Forelimb muscle (tissue), 1 donor: ENCODE results near the gene SULT4A1. TPM values are rescaled to one million over a fixed set of nuclear protein-coding genes. Genes with fewer than 3 reads are reported as not detected.
"Not testable (repeated sequence)": the region's sequence is repeated elsewhere in the genome, so short reads cannot be mapped to it uniquely, and the experiment has no call there.

Source experiments
- DNase-seq: peaks from one replicate; pipeline ENCODE4 v3.0.0-alpha.2; 2013; ENCODE audit warnings: low read depth
- polyA plus RNA-seq: library from polyadenylated mRNA; unstranded; fragments of 120-200 nt; gene quantifications from one replicate; pipeline ENCODE4 v1.2.1, GENCODE V29; 2013; ENCODE audit not compliant: insufficient read length

The SULT4A1 gene
- 2.5 TPM for polyA plus RNA-seq

GRCh38 chr22:43862074-43862881 is at the start of gene SULT4A1:
SULT4A1 (minus strand) TSS chr22:43862513; CDS start chr22:43862382, 131 bp downstream.
- DNase-seq: no peak

- DNase-seq: no peak
These were observed 49.0 kb upstream of the SULT4A1 start for GRCh38 chr22:43911351-43911750.

GRCh38 chr22:43910178-43910695 is 47.9 kb upstream of the SULT4A1 start:
- DNase-seq: no peak

DNA sequence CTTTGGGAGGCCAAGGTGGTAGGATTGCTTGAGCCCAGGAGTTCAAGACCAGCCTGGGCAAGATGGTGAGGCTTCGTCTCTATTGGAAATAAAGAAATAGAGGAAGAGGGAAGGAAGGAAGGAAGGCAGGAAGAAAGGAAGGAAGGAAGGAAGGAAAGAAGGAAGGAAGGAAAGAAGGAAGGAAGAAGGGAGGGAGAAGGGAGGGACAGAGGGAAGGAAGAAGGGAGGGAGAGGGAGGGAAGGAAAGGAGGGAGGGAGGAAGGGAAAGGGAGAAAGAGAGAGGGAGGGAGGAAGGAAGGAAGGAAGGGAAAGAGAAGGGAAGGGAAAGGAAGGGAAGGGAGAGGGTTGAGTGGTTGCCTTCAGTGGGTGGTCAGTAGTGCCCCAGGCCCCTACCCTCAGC is 47.4 kb upstream of the SULT4A1 start:
- no peak for DNase-seq

GRCh38 chr22:43905681-43906080 is 43.4 kb upstream of the SULT4A1 start:
- DNase-seq: no peak

- not testable (repeated sequence) for DNase-seq
These were observed 42.1 kb upstream of the SULT4A1 start for GRCh38 chr22:43904412-43904811.

DNA sequence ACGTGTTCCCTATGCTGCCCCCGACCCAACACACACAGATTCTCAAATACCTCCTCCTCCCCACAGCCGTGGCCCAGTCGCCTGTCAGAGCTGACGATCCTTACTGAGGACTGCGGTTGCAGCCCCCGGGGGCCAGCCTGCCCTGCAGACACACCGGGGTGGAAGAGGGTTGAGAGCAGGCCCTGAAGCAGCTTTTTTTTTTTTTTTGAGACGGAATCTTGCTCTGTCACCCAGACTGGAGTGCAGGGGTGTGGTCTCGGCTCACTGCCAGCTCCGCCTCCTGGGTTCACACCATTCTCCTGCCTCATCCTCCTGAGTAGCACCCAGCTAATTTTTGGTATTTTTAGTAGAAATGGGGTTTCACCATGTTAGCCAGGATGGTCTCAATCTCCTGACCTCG is 40.7 kb upstream of the SULT4A1 start:
- not testable (repeated sequence) for DNase-seq

- DNase-seq: no peak
These were observed 39.8 kb upstream of the SULT4A1 start for GRCh38 chr22:43901976-43902643.

DNA sequence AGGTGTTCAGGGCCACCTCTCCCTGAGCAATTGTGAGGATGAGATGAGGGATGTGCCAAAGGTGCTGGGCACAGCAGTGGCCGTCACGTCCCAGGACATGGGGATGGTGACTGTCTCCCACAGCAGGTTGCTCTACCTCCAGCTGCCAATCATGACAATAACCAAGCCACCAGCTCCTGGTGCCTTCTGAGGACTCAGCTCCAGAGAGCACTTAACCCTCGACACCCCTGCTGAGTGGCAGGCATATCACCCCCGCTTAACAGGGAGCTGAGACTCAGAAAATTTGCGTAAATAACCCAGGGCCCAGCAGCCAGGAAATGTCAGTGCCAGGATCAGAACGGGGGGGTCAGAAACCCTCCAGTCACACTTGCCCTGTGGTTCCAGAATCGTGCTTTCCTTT is 37.9 kb upstream of the SULT4A1 start:
- no peak for DNase-seq

DNA sequence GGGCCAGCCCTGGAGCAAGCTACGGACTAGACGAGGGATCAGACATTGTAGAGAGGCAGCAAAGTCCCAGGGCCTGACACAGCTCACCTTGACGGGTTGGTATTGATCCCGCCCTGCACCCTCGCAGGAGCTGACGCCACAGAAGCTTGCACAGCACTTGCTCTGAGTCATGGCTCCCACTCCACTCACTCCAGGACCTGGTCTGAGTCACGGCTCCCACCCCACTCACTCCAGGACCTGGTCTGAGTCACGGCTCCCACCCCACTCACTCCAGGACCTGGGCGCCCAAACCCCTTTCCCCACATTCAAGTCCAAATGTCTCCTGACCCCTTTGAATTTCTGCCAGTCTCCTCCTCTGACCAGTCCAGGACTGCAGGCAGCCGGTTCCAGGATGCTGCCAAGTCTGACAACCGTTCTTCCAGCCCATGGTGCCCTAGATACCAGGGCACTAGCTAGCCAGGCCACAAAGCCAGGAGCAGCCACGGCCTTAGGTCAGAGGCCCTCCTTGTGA is 35.5 kb upstream of the SULT4A1 start:
- DNase-seq: no peak

DNA sequence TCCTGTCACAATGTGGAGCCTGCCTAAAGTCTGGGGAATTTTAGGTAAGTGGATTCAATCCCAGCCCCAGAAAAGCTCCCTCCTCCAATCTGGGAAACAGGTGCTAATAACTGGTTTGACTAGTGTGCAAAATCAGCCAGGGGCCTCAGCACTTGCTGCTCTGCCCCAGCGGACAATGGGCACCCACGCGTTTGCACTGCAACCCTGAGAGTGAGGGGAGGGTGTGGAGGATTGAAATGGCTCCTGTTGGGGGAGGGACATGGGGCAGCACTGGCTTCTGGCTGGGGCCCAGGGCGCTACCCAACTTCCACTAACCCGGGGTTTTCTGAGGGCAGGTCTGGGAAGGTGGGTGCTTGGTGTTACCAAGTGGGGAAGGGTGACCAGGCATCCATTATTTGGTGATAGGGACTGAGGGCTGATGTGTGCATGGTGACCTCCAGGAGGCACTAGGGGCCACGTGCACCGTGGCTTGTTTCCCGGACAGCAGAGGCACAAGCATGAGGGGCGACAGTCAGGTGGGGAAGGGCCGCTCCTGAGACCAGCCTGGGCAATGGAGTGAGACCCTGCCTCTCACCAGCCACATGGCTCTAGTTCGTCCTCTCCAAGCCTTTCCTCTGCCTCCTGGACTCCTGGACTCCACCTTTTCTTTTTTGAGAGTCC is 33.8 kb upstream of the SULT4A1 start:
- DNase-seq: no peak

DNA sequence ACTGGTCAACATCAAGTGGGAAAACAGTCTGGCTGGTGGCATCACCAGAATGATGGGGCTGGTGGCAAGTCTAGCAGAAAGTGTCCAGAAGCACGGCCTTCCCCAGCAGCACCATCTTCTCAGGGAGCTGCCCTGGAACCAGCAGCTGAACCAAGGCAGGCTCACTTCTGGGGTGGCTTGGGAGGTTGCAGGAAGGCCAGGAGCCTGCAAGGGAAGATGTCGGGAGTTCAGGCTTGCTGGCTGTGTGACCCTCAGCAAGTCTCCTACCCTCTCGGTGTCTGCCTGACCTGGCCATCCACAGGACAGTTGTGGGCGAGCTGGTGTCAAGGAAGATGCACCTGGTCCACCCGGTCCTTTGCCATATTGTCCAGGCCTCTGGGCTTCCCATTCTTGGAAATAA is 31.8 kb upstream of the SULT4A1 start:
- no peak for DNase-seq

GRCh38 chr22:43893266-43893665 is 31.0 kb upstream of the SULT4A1 start:
- no peak for DNase-seq

DNA sequence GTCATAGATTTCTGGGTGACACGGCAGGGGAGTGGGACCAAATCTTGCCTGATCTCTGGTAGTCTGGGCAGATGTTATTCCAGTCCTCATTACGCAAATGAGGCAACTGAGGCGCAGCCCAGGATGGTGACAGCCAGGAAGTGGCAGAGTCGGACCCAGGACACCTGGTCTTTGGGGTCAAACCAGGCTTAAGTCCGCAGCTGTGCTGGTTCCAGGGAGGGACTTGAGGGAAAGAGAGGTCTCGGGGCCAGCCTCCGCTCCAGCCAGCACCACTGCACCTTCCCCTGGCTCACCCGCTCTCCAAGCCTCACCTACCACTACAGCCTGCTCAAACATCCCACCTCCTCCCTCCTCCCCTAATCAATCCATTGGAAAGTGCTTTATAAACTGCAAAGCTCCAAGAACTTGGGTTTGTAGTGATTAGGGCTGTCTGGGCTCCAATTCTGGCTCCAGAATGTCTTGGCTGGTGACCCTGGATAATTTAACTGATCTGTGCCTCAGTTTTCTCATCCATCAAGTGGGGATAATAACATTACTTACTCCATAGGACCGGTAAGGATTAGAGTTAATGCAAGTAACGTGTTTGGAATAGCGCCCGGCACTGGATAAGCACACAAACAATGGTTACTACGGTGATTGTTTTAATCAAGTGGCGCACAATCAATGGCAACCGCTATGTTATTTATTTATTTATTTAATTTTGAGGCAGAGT is 30.0 kb upstream of the SULT4A1 start:
- DNase-seq: no peak

DNA sequence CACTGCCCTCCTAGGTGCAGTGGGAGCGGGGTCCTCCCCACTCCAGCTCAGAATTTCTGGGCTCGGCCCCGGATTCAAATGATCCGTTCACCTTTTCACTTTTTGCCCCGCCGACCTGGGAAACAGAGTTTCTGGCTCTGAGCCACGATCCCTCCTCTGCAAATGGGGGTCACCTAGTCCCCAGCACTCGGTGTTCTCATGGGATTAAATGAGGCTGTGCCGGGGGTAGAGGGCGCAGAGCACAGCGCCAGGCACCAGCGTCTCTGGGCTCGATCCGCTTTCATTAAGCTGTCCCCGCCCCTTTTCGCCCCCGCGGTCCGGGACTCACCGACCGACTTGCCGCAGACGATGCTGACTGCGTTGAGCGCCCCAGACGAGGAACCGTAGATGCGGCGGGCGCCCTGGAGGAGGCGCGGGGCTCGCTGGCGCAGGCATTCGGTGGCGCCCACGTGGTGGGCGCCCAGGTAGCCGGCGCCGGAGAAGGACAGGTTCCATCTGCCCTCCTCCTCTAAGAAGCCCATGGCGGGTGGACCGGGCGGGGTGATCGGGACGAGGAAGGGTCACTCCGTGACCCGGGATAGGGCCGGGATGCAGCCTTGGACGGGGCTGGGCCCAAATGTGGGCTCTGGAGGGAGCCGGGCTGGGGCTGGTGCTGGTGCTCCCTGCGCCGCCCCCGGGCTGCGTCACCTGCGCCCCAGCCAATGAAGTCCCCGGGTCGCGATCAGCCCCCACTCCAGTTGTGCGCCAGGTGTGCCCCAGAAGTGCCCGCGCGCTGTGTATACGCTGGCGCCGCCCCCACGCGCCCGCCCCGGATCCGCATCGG is 29.3 kb upstream of the SULT4A1 start, which contains the start of gene PNPLA5:
Gene PNPLA5 (minus strand): TSS at position 654 of the 823 bp plus-strand sequence. CDS start 133 bp downstream, at position 521.
- DNase-seq: no peak

DNA sequence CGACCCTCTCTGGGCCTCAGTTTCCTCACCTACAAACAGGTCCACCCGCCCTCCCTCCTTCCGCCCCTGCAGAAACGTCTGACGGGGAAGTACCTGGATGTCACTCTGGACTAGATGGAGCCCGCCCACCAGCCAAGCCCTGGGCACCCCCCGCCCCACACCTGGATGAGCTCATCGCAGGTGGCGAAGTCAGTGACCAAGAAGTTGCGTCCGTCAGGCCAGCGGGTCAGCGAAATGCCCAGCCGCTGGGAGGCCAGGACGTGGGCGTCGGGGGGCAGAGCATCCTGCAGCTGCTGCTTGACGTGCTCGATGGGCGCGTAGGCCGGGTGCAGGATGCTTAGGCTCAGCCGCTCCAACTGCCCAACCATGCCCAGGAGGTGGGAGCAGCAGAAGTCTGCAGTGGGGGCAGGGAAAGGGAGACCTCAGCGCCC is 28.6 kb upstream of the SULT4A1 start:
- no peak for DNase-seq

- no peak for DNase-seq
These were observed 27.5 kb upstream of the SULT4A1 start for GRCh38 chr22:43889860-43890253.

DNA sequence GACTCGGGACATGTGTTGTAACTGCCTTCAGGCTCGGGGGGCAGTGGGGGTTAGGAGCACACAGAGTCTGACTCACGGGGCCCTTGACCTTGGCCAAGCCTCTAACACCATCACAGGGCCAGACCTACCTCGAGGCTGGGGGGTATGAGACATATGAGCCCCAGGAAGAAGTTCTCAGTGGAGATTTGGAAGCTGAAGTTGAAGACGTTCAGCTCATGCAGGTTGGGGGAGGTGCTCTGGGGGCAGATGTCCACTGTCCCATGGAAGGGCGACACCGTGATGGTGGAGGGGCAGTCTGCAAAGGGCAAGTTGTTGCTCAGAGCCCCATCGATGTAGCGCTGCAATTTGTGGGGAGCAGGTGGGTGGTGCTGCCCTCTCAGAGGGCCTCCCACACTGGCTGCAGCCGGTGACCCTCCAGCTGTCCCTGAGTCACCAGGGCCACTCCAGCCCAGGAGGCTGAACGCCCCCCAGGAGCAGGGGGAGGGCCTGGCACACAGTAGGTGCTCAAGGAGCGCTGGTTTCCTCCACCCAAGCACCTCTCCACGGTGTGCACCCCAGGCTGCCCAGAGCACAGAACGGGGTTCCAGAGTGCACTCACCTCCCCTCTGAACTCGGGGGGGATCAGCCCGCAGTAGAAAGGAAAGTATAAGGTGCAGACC is 27.0 kb upstream of the SULT4A1 start:
- no peak for DNase-seq

DNA sequence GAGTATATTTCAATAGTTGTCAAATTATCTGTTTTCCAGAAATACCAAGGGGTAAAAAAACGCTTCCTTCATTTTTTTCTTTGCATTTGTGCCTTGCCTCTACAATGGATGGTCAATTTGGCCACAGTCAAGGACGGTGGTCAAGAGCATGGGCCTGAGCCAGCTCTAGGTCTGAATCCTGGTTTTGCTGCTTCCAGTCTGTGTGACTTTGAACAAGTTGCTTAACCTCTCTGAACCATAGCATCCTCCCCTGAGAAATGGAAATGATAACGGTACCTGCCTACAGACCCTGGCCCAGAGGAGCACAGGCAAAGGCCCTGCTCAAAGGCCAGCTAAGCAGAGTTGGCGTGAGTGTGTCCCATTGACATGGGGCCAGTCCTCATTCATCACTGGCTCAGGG is 26.4 kb upstream of the SULT4A1 start:
- DNase-seq: no peak

- DNase-seq: no peak
These were observed 25.1 kb upstream of the SULT4A1 start for GRCh38 chr22:43887391-43887790.
